Endothelial cell of umbilical vein (primary cell): Measurements from ENCODE around the gene ABCC5. TPM values are rescaled to one million over a fixed set of nuclear protein-coding genes. Genes with fewer than 3 reads are reported as not detected.

Experiments
- BruUV-seq: library from RNA; stranded (reverse); fragments of 400-500 nt; replicated peaks from 2 replicates; lab custom pipeline; 2021; lab: Mats Ljungman, UMichigan
- CTCF ChIA-PET: fragments of 300-600, 350-600 bp; sonication (Branson Sonifier 250); formaldehyde crosslinking; loops from one replicate; lab custom pipeline; 2021; ENCODE audit warnings: antibody characterized with exemption, inconsistent platforms; lab: Charles Lee
- POLR2A ChIA-PET: fragments of 300-600, 350-600 bp; sonication (Branson Sonifier 250); formaldehyde crosslinking; loops from one replicate; lab custom pipeline; 2021; ENCODE audit warnings: antibody characterized with exemption, inconsistent platforms; lab: Charles Lee
- DNase-seq: peaks from one replicate; pipeline ENCODE4 v3.0.0-alpha.2; 2011; ENCODE audit warnings: low read depth, low spot score
- FAIRE-seq: peaks from 2 replicates; lab custom pipeline; 2011; peaks lifted over from hg19 to GRCh38; lab: Jason Lieb, UNC
- H2AFZ ChIP-seq: 2 replicates; pipeline ENCODE4 v1.6.0; 2012; ENCODE audit warnings: low read depth, low read length, control low read depth, inconsistent platforms
- H3K27ac ChIP-seq: 2 replicates; pipeline ENCODE4 v1.5.1; 2011; ENCODE audit warnings: low read depth, mild to moderate bottlenecking, control low read depth, low read length, moderate library complexity; ENCODE audit not compliant: insufficient read depth
- H3K27me3 ChIP-seq, 2 experiments: 2 replicates each; pipeline versions ENCODE4 v1.6.0 to v1.6.1; 2011; ENCODE audit warnings: low read length in 2 of 2, mixed read lengths in 1 of 2; ENCODE audit not compliant: control insufficient read depth in 2 of 2, insufficient read depth in 2 of 2
- H3K36me3 ChIP-seq, 2 experiments: 2 replicates in 1 of 2; 3 replicates in 1 of 2; pipeline ENCODE4 v1.5.1; 2011; ENCODE audit warnings: low read length in 2 of 2, mild to moderate bottlenecking in 1 of 2, moderate library complexity in 1 of 2; ENCODE audit not compliant: control insufficient read depth in 2 of 2, insufficient read depth in 2 of 2; ENCODE audit errors: extremely low read depth in 1 of 2
- H3K4me1 ChIP-seq: 3 replicates; pipeline ENCODE4 v1.5.1; 2011; ENCODE audit warnings: mild to moderate bottlenecking, low read length; ENCODE audit not compliant: control insufficient read depth, insufficient read depth; ENCODE audit errors: extremely low read depth
- H3K4me2 ChIP-seq: 2 replicates; pipeline ENCODE4 v1.6.1; 2011; ENCODE audit warnings: low read length, control low read depth, mixed read lengths; ENCODE audit not compliant: insufficient read depth
- H3K4me3 ChIP-seq, 3 experiments: fragments of 200-600 bp in 1 of 3; sonication (generic), shearing (Covaris generic) in 1 of 3; replicated peaks in 1 of 3; 2 replicates each; pipeline ENCODE4 v1.5.1; 2011 to 2016; ENCODE audit warnings: control low read depth in 3 of 3, low read length in 3 of 3, mild to moderate bottlenecking in 2 of 3, inconsistent platforms in 1 of 3, low read depth in 1 of 3, moderate library complexity in 1 of 3; ENCODE audit not compliant: insufficient read depth in 1 of 3
- H3K79me2 ChIP-seq: 2 replicates; pipeline ENCODE4 v1.6.0; 2012; ENCODE audit warnings: low read length, inconsistent platforms; ENCODE audit not compliant: control insufficient read depth, insufficient read depth
- H3K9ac ChIP-seq: replicated peaks from 2 replicates; pipeline ENCODE3; 2011; ENCODE audit warnings: low read length, control low read depth; ENCODE audit not compliant: insufficient read depth; ENCODE audit errors: extremely low read depth
- H3K9me1 ChIP-seq: replicated peaks from 3 replicates; pipeline ENCODE4 v1.6.0; 2011; ENCODE audit warnings: mild to moderate bottlenecking, low read length; ENCODE audit not compliant: control insufficient read depth, insufficient read depth; ENCODE audit errors: extremely low read depth
- H3K9me3 ChIP-seq: replicated peaks from 2 replicates; pipeline ENCODE4 v1.5.1; 2012; ENCODE audit warnings: low read length, inconsistent platforms; ENCODE audit not compliant: control insufficient read depth, insufficient read depth
- H4K20me1 ChIP-seq: replicated peaks from 2 replicates; pipeline ENCODE3; 2011; ENCODE audit warnings: mild to moderate bottlenecking, low read length; ENCODE audit not compliant: control insufficient read depth, insufficient read depth; ENCODE audit errors: extremely low read depth
- CTCF ChIP-seq, 2 donors: IDR thresholded peaks; 1 replicate in 1 of 2; 2 replicates in 1 of 2; pipeline ENCODE4 v1.5.1; 2011; ENCODE audit warnings: low read length in 2 of 2, mild to moderate bottlenecking in 2 of 2, moderate library complexity in 2 of 2, control low read depth in 1 of 2, inconsistent platforms in 1 of 2, low read depth in 1 of 2; ENCODE audit not compliant: insufficient read depth in 1 of 2; ENCODE audit errors: extremely low read depth in 1 of 2
- EZH2 ChIP-seq: IDR thresholded peaks from 2 replicates; pipeline ENCODE4 v1.6.1; 2012; ENCODE audit warnings: borderline replicate concordance, low read depth, mild to moderate bottlenecking, moderate library complexity, low read length, inconsistent platforms; ENCODE audit not compliant: severe bottlenecking
- FOS ChIP-seq: IDR thresholded peaks from 2 replicates; pipeline ENCODE4 v1.6.1; 2011; ENCODE audit warnings: mild to moderate bottlenecking, low read length, moderate library complexity, borderline replicate concordance; ENCODE audit not compliant: insufficient read depth
- GATA2 ChIP-seq: IDR thresholded peaks from 2 replicates; pipeline ENCODE4 v1.7.0; 2011; ENCODE audit warnings: low read depth, mild to moderate bottlenecking, moderate library complexity, mixed read lengths, low read length; ENCODE audit not compliant: insufficient read length, insufficient read depth
- JUN ChIP-seq: IDR thresholded peaks from 2 replicates; pipeline ENCODE4 v1.6.1; 2011; ENCODE audit warnings: borderline replicate concordance, low read depth; ENCODE audit not compliant: insufficient read length, insufficient read depth
- MAX ChIP-seq: IDR thresholded peaks from 2 replicates; pipeline ENCODE4 v1.6.1; 2011; ENCODE audit not compliant: insufficient read depth, insufficient read length
- MYC ChIP-seq: IDR thresholded peaks from one replicate; pipeline ENCODE4 v1.6.1; 2011; ENCODE audit warnings: mild to moderate bottlenecking, low read depth, low read length
- POLR2A ChIP-seq: IDR thresholded peaks from 2 replicates; pipeline ENCODE4 v1.6.1; 2012; ENCODE audit warnings: low read depth, mild to moderate bottlenecking, control low read depth, low read length
- POLR2AphosphoS5 ChIP-seq: IDR thresholded peaks from 2 replicates; pipeline ENCODE4 v1.6.1; 2012; ENCODE audit warnings: low read depth, mild to moderate bottlenecking, control low read depth, low read length, moderate library complexity; ENCODE audit not compliant: insufficient read depth
- dilution Hi-C: fragments of 300-500 bp; cut with MboI; formaldehyde crosslinking; loops from one replicate; pipeline ENCODE4 v1.15.0; 2019; ENCODE audit warnings: low sequenced_read_pairs; ENCODE audit not compliant: extremely low pct_ligation_motif_present
- intact Hi-C: fragments of 100-400 bp; cut with micrococcal nuclease; formaldehyde crosslinking; loops from one replicate; pipeline ENCODE4 v1.10.0; 2022
- polyA plus RNA-seq, 4 experiments: library from polyadenylated mRNA; depleted of rRNA in 3 of 4; stranded (reverse) in 3 of 4; unstranded in 1 of 4; fragments of >200 nt; gene quantifications; 2 replicates each; pipeline versions ENCODE4 v1.2.1 to v1.2.3, GENCODE V29; 2011 to 2012; ENCODE audit warnings: missing spikeins in 1 of 4
- total RNA-seq: library from RNA; stranded (reverse); gene quantifications from 2 replicates; pipeline ENCODE4 v1.2.3, GENCODE V29; 2021

Gene ABCC5
- total and polyA plus RNA-seq, 2 donors (not counting 3 experiments of a cell fraction or from before 2014, with no cell fraction given): 22.5 to 24.6 TPM

GRCh38 chr3:183958775-183959174, 58.9 kb downstream of the ABCC5 start:
- H3K36me3 ChIP-seq: peaks cover 2 to 3% of the 10 kb centered on the region in 2 experiments
- FAIRE-seq: no peak

More at GRCh38 chr3:183958775-183959174, 58.9 kb downstream of the ABCC5 start:
- no peaks in the 10 kb centered on the region for H3K9me1 ChIP-seq
- H2AFZ ChIP-seq: no peak overlapping the region
- dilution Hi-C loops (no loop called here), intact Hi-C loops (no loop called here)
- no peaks in the 10 kb centered on the region for H3K79me2 ChIP-seq
- no peak overlapping the region for H3K9ac ChIP-seq
- TF ChIP-seq POLR2A (no peak), JUN (no peak), FOS (no peak), MYC (no peak), GATA2 (no peak), POLR2AphosphoS5 (no peak), EZH2 (no peak), CTCF (IDR thresholded peaks at IDR 0.05; ENCODE audit: extremely low read depth in 1 of 2, insufficient read depth in 1 of 2, low read depth in 1 of 2, low read length in 2 of 2) (no peak), MAX (no peak)
- no peak overlapping the region for H3K4me2 ChIP-seq
- POLR2A ChIA-PET: no interaction called here
- no peak overlapping the region for H3K27ac ChIP-seq
- no peak overlapping the region for H3K4me3 ChIP-seq
- H3K4me1 ChIP-seq: no peaks in the 10 kb centered on the region
- H3K27me3 ChIP-seq: no peaks in the 10 kb centered on the region
- DNase-seq: no peak
- CTCF ChIA-PET: no interaction called here
- no peaks in the 10 kb centered on the region for H4K20me1 ChIP-seq
- BruUV-seq: no TSS peak
- H3K9me3 ChIP-seq: no peaks in the 10 kb centered on the region
